SK-N-SH treated with all-trans-retinoic acid at 6 μM for 48 hours (cell line): Measurements from ENCODE around the gene COL1A2.

Experiments
- ARNTL ChIP-seq: fragments of 450-650 bp; formaldehyde crosslinking; IDR thresholded peaks from 2 replicates; pipeline ENCODE4 v1.5.0; 2020; ENCODE audit warnings: low read depth, mild to moderate bottlenecking, moderate library complexity, borderline replicate concordance
- CREB5 ChIP-seq: fragments of 250-450 bp; sonication (Bioruptor Pico); IDR thresholded peaks from 2 replicates; pipeline ENCODE4 v1.5.1; 2020; ENCODE audit warnings: low read depth, mild to moderate bottlenecking, moderate library complexity
- CSRNP3 ChIP-seq: fragments of 250-450 bp; sonication (Bioruptor Pico); IDR thresholded peaks from 2 replicates; pipeline ENCODE4 v1.5.1; 2021; ENCODE audit warnings: mild to moderate bottlenecking, moderate library complexity
- ISL1 ChIP-seq: fragments of 250-450 bp; sonication (Bioruptor Pico); IDR thresholded peaks from 2 replicates; pipeline ENCODE4 v2.1.2; 2022; ENCODE audit warnings: mild to moderate bottlenecking, moderate library complexity
- PATZ1 ChIP-seq: fragments of 250-450 bp; sonication (Bioruptor Pico); IDR thresholded peaks from 2 replicates; pipeline ENCODE4 v1.8.0; 2020; ENCODE audit warnings: mild to moderate bottlenecking, moderate library complexity, borderline replicate concordance
- PPARA ChIP-seq: fragments of 250-450 bp; sonication (Bioruptor Pico); IDR thresholded peaks from 2 replicates; pipeline ENCODE4 v1.5.0; 2020; ENCODE audit warnings: mild to moderate bottlenecking, borderline replicate concordance
- RARB ChIP-seq: fragments of 250-450 bp; sonication (Bioruptor Pico); IDR thresholded peaks from 2 replicates; pipeline ENCODE4 v1.8.0; 2021; ENCODE audit warnings: mild to moderate bottlenecking, moderate library complexity
- TCF4 ChIP-seq: fragments of 250-450 bp; sonication (Bioruptor Pico); IDR thresholded peaks from 2 replicates; pipeline ENCODE4 v1.8.0; 2021; ENCODE audit warnings: mild to moderate bottlenecking, moderate library complexity, borderline replicate concordance
- TOX ChIP-seq: fragments of 250-450 bp; sonication (Bioruptor Pico); IDR thresholded peaks from 2 replicates; pipeline ENCODE4 v1.8.0; 2021; ENCODE audit warnings: mild to moderate bottlenecking, moderate library complexity, borderline replicate concordance
- TSHZ2 ChIP-seq: fragments of 250-450 bp; sonication (Bioruptor Pico); IDR thresholded peaks from 2 replicates; pipeline ENCODE4 v1.5.0; 2020; ENCODE audit warnings: mild to moderate bottlenecking, moderate library complexity
- ZFP3 ChIP-seq: fragments of 250-450 bp; sonication (Bioruptor Pico); IDR thresholded peaks from 2 replicates; pipeline ENCODE4 v1.5.0; 2020; ENCODE audit warnings: mild to moderate bottlenecking, moderate library complexity
- ZFP30 ChIP-seq: fragments of 450-650 bp; formaldehyde crosslinking; IDR thresholded peaks from 2 replicates; pipeline ENCODE4 v1.5.0; 2022; ENCODE audit warnings: mild to moderate bottlenecking, moderate library complexity
- ZNF70 ChIP-seq: fragments of 450-650 bp; formaldehyde crosslinking; IDR thresholded peaks from 2 replicates; pipeline ENCODE4 v1.5.0; 2020; ENCODE audit warnings: mild to moderate bottlenecking, moderate library complexity
- TF ChIP-seq, protein P1 (sequence below): fragments of 250-450 bp; sonication (Bioruptor Pico); IDR thresholded peaks from 2 replicates; pipeline ENCODE4 v1.8.0; 2021; ENCODE audit warnings: low read depth, mild to moderate bottlenecking, moderate library complexity, borderline replicate concordance

DNA sequence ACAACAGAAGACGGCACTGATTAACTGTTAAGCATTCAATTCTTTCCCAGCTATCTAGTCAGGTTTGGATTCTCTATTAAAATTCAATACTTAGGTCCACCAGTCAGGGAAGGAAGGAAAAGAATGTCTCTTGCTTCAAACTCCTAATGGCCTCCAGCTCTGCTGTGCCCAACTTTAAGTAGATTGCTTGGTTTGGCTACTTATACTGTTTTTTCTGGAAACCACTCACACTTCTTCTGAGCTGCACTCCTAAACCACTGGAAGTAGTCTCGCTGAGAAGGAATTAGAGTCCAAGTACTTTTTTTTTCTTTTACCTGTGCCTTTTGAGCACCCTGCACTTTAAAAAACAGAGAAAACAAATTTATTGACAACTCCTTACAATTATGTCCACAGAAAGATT is 26.7 kb upstream of the COL1A2 start:
- TF ChIP-seq ARNTL (CRISPR knock-in tag) (no peak), PPARA (CRISPR knock-in tag) (no peak), CSRNP3 (CRISPR knock-in tag) (no peak), ZNF70 (CRISPR knock-in tag) (no peak), TSHZ2 (CRISPR knock-in tag) (no peak), TOX (CRISPR knock-in tag) (no peak), ZFP30 (CRISPR knock-in tag) (no peak), PATZ1 (CRISPR knock-in tag) (no peak), ISL1 (CRISPR knock-in tag) (no peak), TCF4 (CRISPR knock-in tag) (no peak), ZFP3 (CRISPR knock-in tag) (no peak), CREB5 (CRISPR knock-in tag) (no peak), RARB (CRISPR knock-in tag) (no peak)
- TF ChIP-seq, protein P1, sequence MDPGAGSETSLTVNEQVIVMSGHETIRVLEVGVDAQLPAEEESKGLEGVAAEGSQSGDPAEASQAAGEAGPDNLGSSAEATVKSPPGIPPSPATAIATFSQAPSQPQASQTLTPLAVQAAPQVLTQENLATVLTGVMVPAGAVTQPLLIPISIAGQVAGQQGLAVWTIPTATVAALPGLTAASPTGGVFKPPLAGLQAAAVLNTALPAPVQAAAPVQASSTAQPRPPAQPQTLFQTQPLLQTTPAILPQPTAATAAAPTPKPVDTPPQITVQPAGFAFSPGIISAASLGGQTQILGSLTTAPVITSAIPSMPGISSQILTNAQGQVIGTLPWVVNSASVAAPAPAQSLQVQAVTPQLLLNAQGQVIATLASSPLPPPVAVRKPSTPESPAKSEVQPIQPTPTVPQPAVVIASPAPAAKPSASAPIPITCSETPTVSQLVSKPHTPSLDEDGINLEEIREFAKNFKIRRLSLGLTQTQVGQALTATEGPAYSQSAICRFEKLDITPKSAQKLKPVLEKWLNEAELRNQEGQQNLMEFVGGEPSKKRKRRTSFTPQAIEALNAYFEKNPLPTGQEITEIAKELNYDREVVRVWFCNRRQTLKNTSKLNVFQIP (CRISPR knock-in tag), result no peak
